Measurements from ENCODE around the gene RAPGEF1. TPM values are rescaled to one million over a fixed set of nuclear protein-coding genes. Genes with fewer than 3 reads are reported as not detected.

RAPGEF1 gene
- polyA plus RNA-seq, 1 donor from 2014 or later: 23.6 TPM

DNA sequence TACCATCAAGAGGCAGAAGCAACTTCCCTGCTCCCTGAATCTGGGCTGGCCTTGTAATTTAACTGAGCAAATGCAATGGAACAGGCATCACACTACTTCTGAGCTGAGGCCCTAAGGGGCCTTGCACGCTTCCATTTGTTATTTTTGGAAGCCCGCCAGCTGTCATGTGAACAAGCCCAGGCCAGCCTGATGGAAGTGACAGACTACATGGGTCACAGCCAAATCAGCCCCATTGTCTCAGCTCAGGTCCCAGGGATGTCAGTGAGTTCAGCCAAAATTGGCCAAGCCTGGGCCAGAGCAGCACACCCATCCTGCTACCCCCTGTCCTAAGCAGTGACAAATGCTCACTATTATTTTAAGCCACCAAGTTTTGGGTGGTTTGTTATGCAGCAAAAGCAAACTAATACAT lies 121.8 kb downstream of the RAPGEF1 start:
- no peaks in the 10 kb centered on the region for H3K27me3 ChIP-seq (ENCODE audit: insufficient read depth, low read depth, low read length)
- H3K36me3 ChIP-seq (ENCODE audit: insufficient read depth, low read length): no peaks in the 10 kb centered on the region
- no peaks in the 10 kb centered on the region for H4K20me1 ChIP-seq (ENCODE audit: insufficient read depth)
- no peaks in the 10 kb centered on the region for H3K79me2 ChIP-seq (replicated peaks; ENCODE audit: insufficient read depth, low read length)
- no peaks in the 10 kb centered on the region for H3K9me3 ChIP-seq (ENCODE audit: low read length)
- H2AFZ ChIP-seq (ENCODE audit: low read depth, low read length): no peak overlapping the region
- H3F3A ChIP-seq (ENCODE audit: insufficient read depth, low read length, poor library complexity, severe bottlenecking): no peaks in the 10 kb centered on the region
- H3K9ac ChIP-seq (ENCODE audit: low read length): no peak overlapping the region
- TF ChIP-seq RAD21 (conservative IDR thresholded peaks at IDR 0.05): no peak
- no peak for TF ChIP-seq EZH2 (IDR thresholded peaks at IDR 0.05; ENCODE audit: borderline replicate concordance, insufficient read depth, low read length, poor library complexity, severe bottlenecking)
- no peak for TF ChIP-seq TAF1 (IDR thresholded peaks at IDR 0.05; ENCODE audit: low read depth)
- TF ChIP-seq EP300 (conservative IDR thresholded peaks at IDR 0.05; ENCODE audit: poor library complexity, severe bottlenecking): no peak
- no peak for TF ChIP-seq MXI1 (conservative IDR thresholded peaks at IDR 0.05; ENCODE audit: poor library complexity, severe bottlenecking)
- no peak overlapping the region for H3K4me3 ChIP-seq (ENCODE audit: low read length)
- H3K27ac ChIP-seq (ENCODE audit: low read length): no peak overlapping the region
- no peaks in the 10 kb centered on the region for H3K9me2 ChIP-seq (ENCODE audit: insufficient read depth, low read length)
- no peak overlapping the region for H3K4me2 ChIP-seq (ENCODE audit: low read length)

DNA sequence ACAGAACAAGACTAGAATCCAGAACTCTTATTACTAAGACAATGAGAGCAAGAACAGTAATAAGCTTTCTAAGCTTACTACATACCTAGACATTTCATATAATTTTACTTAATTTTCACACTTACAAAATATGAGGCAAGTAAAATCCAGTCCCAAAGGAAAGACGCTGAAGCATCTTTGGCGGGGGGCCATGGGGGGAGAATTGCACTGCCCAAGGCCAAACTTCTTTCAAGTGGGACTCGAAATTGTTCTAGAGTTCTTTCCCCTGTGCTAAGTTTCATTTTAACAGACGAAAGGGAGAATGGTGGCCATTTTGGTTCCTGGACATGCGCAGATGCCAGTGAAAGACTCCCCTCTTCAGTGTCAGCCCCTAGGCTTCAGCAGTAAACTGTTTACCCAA lies 122.3 kb downstream of the RAPGEF1 start:
- no peak overlapping the region for H2AFZ ChIP-seq (ENCODE audit: low read depth, low read length)
- no peaks in the 10 kb centered on the region for H4K20me1 ChIP-seq (ENCODE audit: insufficient read depth)
- no peaks in the 10 kb centered on the region for H3K27me3 ChIP-seq (ENCODE audit: insufficient read depth, low read depth, low read length)
- H3F3A ChIP-seq (ENCODE audit: insufficient read depth, low read length, poor library complexity, severe bottlenecking): no peaks in the 10 kb centered on the region
- no peaks in the 10 kb centered on the region for H3K36me3 ChIP-seq (ENCODE audit: insufficient read depth, low read length)
- no peak for TF ChIP-seq POLR2AphosphoS5 (IDR thresholded peaks at IDR 0.05)
- TF ChIP-seq, protein P1, sequence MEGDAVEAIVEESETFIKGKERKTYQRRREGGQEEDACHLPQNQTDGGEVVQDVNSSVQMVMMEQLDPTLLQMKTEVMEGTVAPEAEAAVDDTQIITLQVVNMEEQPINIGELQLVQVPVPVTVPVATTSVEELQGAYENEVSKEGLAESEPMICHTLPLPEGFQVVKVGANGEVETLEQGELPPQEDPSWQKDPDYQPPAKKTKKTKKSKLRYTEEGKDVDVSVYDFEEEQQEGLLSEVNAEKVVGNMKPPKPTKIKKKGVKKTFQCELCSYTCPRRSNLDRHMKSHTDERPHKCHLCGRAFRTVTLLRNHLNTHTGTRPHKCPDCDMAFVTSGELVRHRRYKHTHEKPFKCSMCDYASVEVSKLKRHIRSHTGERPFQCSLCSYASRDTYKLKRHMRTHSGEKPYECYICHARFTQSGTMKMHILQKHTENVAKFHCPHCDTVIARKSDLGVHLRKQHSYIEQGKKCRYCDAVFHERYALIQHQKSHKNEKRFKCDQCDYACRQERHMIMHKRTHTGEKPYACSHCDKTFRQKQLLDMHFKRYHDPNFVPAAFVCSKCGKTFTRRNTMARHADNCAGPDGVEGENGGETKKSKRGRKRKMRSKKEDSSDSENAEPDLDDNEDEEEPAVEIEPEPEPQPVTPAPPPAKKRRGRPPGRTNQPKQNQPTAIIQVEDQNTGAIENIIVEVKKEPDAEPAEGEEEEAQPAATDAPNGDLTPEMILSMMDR (IDR thresholded peaks at IDR 0.05; ENCODE audit: poor library complexity, severe bottlenecking): no peak
- TF ChIP-seq MXI1 (conservative IDR thresholded peaks at IDR 0.05; ENCODE audit: poor library complexity, severe bottlenecking): no peak
- no peak for TF ChIP-seq TAF1 (IDR thresholded peaks at IDR 0.05; ENCODE audit: low read depth)
- TF ChIP-seq RAD21 (conservative IDR thresholded peaks at IDR 0.05): no peak
- TF ChIP-seq, protein P2, sequence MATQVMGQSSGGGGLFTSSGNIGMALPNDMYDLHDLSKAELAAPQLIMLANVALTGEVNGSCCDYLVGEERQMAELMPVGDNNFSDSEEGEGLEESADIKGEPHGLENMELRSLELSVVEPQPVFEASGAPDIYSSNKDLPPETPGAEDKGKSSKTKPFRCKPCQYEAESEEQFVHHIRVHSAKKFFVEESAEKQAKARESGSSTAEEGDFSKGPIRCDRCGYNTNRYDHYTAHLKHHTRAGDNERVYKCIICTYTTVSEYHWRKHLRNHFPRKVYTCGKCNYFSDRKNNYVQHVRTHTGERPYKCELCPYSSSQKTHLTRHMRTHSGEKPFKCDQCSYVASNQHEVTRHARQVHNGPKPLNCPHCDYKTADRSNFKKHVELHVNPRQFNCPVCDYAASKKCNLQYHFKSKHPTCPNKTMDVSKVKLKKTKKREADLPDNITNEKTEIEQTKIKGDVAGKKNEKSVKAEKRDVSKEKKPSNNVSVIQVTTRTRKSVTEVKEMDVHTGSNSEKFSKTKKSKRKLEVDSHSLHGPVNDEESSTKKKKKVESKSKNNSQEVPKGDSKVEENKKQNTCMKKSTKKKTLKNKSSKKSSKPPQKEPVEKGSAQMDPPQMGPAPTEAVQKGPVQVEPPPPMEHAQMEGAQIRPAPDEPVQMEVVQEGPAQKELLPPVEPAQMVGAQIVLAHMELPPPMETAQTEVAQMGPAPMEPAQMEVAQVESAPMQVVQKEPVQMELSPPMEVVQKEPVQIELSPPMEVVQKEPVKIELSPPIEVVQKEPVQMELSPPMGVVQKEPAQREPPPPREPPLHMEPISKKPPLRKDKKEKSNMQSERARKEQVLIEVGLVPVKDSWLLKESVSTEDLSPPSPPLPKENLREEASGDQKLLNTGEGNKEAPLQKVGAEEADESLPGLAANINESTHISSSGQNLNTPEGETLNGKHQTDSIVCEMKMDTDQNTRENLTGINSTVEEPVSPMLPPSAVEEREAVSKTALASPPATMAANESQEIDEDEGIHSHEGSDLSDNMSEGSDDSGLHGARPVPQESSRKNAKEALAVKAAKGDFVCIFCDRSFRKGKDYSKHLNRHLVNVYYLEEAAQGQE (IDR thresholded peaks at IDR 0.05; ENCODE audit: borderline replicate concordance): no peak
- TF ChIP-seq EP300 (conservative IDR thresholded peaks at IDR 0.05; ENCODE audit: poor library complexity, severe bottlenecking): no peak
- no peak for TF ChIP-seq EZH2 (IDR thresholded peaks at IDR 0.05; ENCODE audit: borderline replicate concordance, insufficient read depth, low read length, poor library complexity, severe bottlenecking)
- no peak overlapping the region for H3K4me2 ChIP-seq (ENCODE audit: low read length)
- no peak overlapping the region for H3K27ac ChIP-seq (ENCODE audit: low read length)
- H3K4me3 ChIP-seq (ENCODE audit: low read length): no peak overlapping the region
- no peak overlapping the region for H3K9ac ChIP-seq (ENCODE audit: low read length)
- no peaks in the 10 kb centered on the region for H3K79me2 ChIP-seq (replicated peaks; ENCODE audit: insufficient read depth, low read length)
- no peaks in the 10 kb centered on the region for H3K9me2 ChIP-seq (ENCODE audit: insufficient read depth, low read length)
- H3K9me3 ChIP-seq (ENCODE audit: low read length): no peaks in the 10 kb centered on the region
